AG10803 (cell line): ENCODE results near the gene FAM90A26.
A peak's percentile ranks its signal among the peaks of the same experiment; 100 is the strongest.
"Not testable (repeated sequence)": the region's sequence is repeated elsewhere in the genome, so short reads cannot be mapped to it uniquely, and the experiment has no call there.

Experiments
- DNase-seq: peaks from one replicate; pipeline ENCODE4 v3.0.0; 2010; ENCODE audit warnings: low read depth
- H3K4me3 ChIP-seq: 2 replicates; pipeline ENCODE4 v1.5.1; 2011; ENCODE audit warnings: mild to moderate bottlenecking, low read length, control low read depth
- TF ChIP-seq, protein P1 (sequence below): conservative IDR thresholded peaks from 2 replicates; pipeline ENCODE4 v1.5.1; 2011; ENCODE audit warnings: mild to moderate bottlenecking, low read length, control low read depth, inconsistent platforms

Gene FAM90A26

GRCh38 chr4:9148611-9149409 lies 21.4 kb upstream of the FAM90A26 start:
- DNase-seq = peak; percentile 20
- not testable (repeated sequence) for H3K4me3 ChIP-seq
- TF ChIP-seq, protein P1, sequence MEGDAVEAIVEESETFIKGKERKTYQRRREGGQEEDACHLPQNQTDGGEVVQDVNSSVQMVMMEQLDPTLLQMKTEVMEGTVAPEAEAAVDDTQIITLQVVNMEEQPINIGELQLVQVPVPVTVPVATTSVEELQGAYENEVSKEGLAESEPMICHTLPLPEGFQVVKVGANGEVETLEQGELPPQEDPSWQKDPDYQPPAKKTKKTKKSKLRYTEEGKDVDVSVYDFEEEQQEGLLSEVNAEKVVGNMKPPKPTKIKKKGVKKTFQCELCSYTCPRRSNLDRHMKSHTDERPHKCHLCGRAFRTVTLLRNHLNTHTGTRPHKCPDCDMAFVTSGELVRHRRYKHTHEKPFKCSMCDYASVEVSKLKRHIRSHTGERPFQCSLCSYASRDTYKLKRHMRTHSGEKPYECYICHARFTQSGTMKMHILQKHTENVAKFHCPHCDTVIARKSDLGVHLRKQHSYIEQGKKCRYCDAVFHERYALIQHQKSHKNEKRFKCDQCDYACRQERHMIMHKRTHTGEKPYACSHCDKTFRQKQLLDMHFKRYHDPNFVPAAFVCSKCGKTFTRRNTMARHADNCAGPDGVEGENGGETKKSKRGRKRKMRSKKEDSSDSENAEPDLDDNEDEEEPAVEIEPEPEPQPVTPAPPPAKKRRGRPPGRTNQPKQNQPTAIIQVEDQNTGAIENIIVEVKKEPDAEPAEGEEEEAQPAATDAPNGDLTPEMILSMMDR = peak; percentile 24; the same call in 1 of the 2 replicates

- peak; percentile 2 for DNase-seq
- H3K4me3 ChIP-seq = peak overlapping the region; percentile 72
Observed at GRCh38 chr4:9151809-9152179, 18.4 kb upstream of the FAM90A26 start.

DNA sequence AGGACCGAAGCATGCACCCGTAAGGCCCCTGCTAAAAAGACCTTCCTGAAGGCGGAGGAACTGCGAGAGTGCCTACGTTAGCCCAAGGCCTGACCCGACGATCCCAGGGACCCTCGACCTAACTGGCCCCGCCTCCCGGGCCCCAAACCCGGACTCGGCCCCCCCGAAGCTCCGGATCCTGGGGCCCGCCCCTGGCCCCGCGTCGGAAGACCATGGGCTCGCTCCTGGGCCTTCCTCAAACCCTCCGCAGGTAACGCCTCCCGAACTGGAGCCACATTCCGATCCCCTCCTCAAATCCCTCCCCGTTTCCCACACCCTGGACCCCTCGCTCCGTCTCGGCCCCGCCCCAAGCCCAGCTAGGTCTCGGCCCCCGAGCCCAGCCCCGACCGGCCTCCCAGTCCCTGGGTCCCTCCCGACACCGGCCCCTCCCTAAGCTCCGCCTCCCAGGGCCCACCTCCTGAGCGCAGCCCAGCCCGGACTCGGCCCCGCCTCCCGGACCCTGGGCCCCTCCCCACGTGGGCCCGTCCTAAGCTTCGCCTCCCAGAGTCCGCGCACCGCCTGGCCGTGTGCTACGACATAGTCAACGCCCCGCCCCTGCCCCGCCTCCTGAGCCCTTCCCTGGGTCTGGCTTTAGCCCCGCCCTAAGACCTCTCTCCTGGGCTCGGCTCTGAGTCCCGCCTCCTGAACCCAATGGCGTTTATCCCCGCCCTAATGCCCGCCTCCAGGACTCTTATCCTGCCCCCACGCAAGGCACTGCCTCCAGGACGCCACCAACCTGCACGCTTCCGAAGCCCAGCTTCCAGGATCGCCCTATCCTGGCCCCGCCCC lies 17.8 kb upstream of the FAM90A26 start:
- peak overlapping the region; percentile 72 for H3K4me3 ChIP-seq
- peak; percentile 96 for DNase-seq

GRCh38 chr4:9153008-9153570 lies 17.1 kb upstream of the FAM90A26 start:
- peak; percentile 99 for DNase-seq
- peak overlapping the region; percentile 65 for H3K4me3 ChIP-seq

GRCh38 chr4:9153571-9154157 lies 16.5 kb upstream of the FAM90A26 start:
- peak; percentile 81 for DNase-seq
- peak overlapping the region; percentile 65 for H3K4me3 ChIP-seq

DNA sequence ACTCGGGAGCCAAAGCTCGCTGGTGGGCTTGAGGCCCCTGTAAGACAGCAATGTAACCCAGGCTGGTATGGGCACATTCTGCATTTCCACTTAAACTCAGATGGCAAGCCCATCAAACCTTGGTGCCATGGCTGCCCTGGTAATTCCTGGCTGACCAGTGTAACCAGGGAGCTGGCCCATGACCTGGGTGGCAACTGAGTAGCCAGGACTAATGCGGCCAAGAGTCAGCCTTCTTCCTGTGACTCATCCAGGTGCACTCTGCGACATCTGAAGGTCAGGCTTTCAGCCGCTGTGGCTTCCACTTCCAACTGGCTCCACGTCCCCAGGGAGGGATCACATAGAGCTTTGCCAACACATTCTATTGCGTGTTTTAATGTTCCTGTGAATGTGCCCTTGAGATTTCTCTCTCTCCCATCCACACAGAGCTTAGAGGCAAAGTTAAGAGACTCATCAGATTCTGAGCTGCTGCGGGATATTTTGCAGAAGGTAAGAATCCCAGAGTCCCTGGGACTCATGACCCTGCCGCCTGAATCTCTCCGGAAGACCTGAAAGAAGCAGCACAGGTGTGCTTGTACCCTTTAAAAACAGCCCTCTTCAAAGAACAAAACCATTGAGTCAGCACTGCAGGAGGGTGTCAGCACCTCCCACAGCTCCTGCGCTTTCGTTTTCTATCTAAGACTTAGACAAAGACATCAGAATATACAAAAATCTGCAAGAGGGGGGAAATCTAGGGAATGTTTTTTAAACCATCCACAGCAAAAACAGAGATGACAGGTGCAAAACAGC lies 14.9 kb upstream of the FAM90A26 start:
- DNase-seq, H3K4me3 ChIP-seq: not testable (repeated sequence)

DNA sequence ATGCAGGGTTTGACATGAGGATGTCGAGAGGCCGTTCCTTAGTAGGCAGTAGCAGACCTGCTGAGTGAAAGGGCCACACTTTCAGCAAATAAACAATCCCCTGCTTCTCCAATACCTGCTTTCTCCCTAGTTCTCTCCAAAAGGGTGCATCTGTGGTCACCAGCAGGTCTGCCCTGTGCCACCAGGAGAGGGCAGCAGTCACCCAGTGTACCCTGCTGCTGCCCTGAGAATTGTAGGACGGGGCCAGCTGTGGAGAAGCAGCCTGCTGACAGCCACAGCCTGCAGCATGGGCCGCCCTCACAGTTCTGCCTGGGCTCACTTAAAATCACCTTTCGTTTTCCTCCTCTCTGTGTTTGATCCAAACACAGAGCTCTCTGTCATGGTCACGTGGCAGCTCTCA lies 11.8 kb upstream of the FAM90A26 start:
- peak; percentile 27 for DNase-seq
- not testable (repeated sequence) for H3K4me3 ChIP-seq
- TF ChIP-seq, protein P1 = peak; percentile 48

DNA sequence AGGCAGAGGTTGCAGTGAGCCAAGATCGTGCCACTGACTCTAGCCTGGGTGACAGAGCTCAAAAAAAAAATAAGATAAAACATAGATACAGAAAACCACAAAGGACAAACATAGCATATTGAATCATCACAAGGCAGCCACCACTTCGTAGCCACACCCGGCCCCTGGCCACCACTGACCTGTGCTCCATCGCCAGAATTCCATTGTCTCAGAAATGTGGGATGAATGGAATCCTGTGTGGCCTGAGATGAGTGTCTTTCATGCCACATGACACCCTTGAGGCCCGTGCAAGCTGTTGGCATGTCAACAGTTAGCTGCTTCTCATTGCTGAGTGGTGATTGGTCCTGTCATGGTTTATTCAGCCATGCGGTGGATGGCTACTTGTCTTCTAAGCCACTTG lies 10.2 kb upstream of the FAM90A26 start:
- DNase-seq = peak; percentile 76
- not testable (repeated sequence) for H3K4me3 ChIP-seq

DNA sequence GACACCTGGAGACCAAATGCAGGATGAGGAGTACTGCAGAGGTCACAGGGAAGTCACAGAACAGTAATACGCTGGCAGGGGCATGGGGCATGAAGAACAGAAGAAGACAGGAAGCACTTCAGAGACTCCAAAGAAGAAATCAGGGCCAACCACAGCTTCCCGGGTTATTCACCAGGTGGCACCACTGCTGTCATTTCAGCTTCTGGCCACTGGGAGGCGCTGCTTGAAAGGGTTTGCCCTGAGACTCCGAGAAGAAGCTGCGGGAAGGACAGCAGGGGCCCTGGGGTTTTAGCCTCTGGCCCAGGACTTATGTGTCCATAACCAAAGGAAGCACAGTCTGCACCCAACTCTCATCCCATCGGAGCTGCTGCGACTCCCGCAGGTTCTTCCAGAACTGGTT lies 4.2 kb upstream of the FAM90A26 start:
- DNase-seq = peak; percentile 7

DNA sequence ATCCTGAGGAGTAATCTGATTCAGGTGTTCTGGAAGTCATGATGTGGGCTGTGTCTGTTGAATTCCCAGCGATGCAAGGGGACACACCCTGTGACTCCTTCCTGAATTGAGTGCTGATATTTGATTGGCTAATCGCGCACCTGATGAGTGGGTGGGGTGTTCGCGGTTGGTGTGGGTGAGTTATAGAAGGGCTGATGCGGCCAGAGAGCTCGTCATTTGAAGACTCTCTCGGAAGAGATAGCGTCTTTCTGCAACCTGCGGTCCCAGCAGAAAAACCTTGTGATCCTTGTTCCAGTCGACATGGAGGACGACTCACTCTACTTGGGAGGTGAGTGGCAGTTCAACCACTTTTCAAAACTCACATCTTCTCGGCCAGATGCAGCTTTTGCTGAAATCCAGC lies 40.1 kb downstream of the FAM90A26 start, which contains the start of gene USP17L10:
Gene USP17L10 (plus strand): TSS at position 301 of the 400 bp plus-strand sequence. CDS start 0 bp downstream, at position 301.
- DNase-seq, H3K4me3 ChIP-seq: not testable (repeated sequence)

More for the DNA sequence above, 4.2 kb upstream of the FAM90A26 start:
- not testable (repeated sequence) for H3K4me3 ChIP-seq
- TF ChIP-seq, protein P1 = peak; percentile 57

- not testable (repeated sequence) for DNase-seq
Observed at GRCh38 chr4:9214701-9215100, 44.5 kb downstream of the FAM90A26 start.

DNA sequence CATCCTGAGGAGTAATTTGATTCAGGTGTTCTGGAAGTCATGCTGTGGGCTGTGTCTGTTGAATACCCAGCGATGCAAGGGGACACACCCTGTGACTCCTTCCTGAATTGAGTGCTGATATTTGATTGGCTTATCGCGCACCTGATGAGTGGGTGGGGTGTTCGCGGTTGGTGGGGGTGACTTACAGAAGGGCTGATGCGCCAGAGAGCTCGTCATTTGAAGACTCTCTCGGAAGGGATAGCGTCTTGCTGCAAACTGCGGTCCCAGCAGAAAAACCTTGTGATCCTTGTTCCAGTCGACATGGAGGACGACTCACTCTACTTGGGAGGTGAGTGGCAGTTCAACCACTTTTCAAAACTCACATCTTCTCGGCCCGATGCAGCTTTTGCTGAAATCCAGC lies 44.9 kb downstream of the FAM90A26 start, which contains the start of gene USP17L11:
Gene USP17L11 (plus strand): TSS at position 301 of the 400 bp plus-strand sequence. CDS start 0 bp downstream, at position 301.
- not testable (repeated sequence) for H3K4me3 ChIP-seq, DNase-seq

More at GRCh38 chr4:9214701-9215100, 44.5 kb downstream of the FAM90A26 start:
- H3K4me3 ChIP-seq = not testable (repeated sequence)

- H3K4me3 ChIP-seq, DNase-seq: not testable (repeated sequence)
Observed at GRCh38 chr4:9219852-9220251, 49.6 kb downstream of the FAM90A26 start, which contains the start of gene USP17L12. Gene USP17L12 (plus strand): TSS chr4:9220152. CDS start chr4:9220152, 0 bp downstream.

- H3K4me3 ChIP-seq, DNase-seq: not testable (repeated sequence)
Observed at GRCh38 chr4:9224596-9224995, 54.4 kb downstream of the FAM90A26 start, which contains the start of gene USP17L13. Gene USP17L13 (plus strand): TSS chr4:9224896. CDS start chr4:9224896, 0 bp downstream.
